ENCODE data around the gene ASB6. TPM values are rescaled to one million over a fixed set of nuclear protein-coding genes. Genes with fewer than 3 reads are reported as not detected.
"Not testable (repeated sequence)": the region's sequence is repeated elsewhere in the genome, so short reads cannot be mapped to it uniquely, and the experiment has no call there.

The ASB6 gene
- total and polyA plus RNA-seq, 2 donors: 5.8 to 16.5 TPM

GRCh38 chr9:129595903-129596540 lies 45.9 kb downstream of the ASB6 start:
- Histone ChIP-seq H3K4me3 (ENCODE audit: low read depth, low read length) (no peak overlapping the region), H3K4me1 (ENCODE audit: insufficient read depth) (no peaks in the 10 kb centered on the region), H3K27ac (ENCODE audit: low read depth) (peak overlapping the region; percentile 4), H3K36me3 (ENCODE audit: insufficient read depth) (no peaks in the 10 kb centered on the region)
- 77% methylated on average over 6 of the region's 6 CpGs for WGBS
- no peak for DNase-seq (ENCODE audit: extremely low spot score)

GRCh38 chr9:129595311-129595741 lies 46.6 kb downstream of the ASB6 start:
- H3K27ac ChIP-seq (ENCODE audit: low read depth): no peak overlapping the region
- no peak overlapping the region for H3K4me3 ChIP-seq (ENCODE audit: low read depth, low read length)
- WGBS: 57% methylated on average over 5 of the region's 5 CpGs
- H3K36me3 ChIP-seq (ENCODE audit: insufficient read depth): no peaks in the 10 kb centered on the region
- no peaks in the 10 kb centered on the region for H3K4me1 ChIP-seq (ENCODE audit: insufficient read depth)
- no peak for DNase-seq (ENCODE audit: extremely low spot score)

GRCh38 chr9:129594632-129595031 lies 47.3 kb downstream of the ASB6 start:
- Histone ChIP-seq H3K36me3 (ENCODE audit: insufficient read depth) (no peaks in the 10 kb centered on the region), H3K4me3 (ENCODE audit: low read depth, low read length) (no peak overlapping the region), H3K4me1 (ENCODE audit: insufficient read depth) (no peaks in the 10 kb centered on the region), H3K27ac (ENCODE audit: low read depth) (no peak overlapping the region)
- 71% methylated on average over 7 of the region's 7 CpGs for WGBS
- DNase-seq (ENCODE audit: extremely low spot score): no peak

- not testable (repeated sequence) for H3K36me3 ChIP-seq (ENCODE audit: insufficient read depth); DNase-seq (ENCODE audit: extremely low spot score); H3K27ac ChIP-seq (ENCODE audit: low read depth); H3K4me3 ChIP-seq (ENCODE audit: low read depth, low read length); H3K4me1 ChIP-seq (ENCODE audit: insufficient read depth)
- WGBS: 79% methylated on average over 10 of the region's 10 CpGs
Measured at GRCh38 chr9:129592790-129593189, 49.2 kb downstream of the ASB6 start.

- Histone ChIP-seq H3K4me1 (ENCODE audit: insufficient read depth) (no peaks in the 10 kb centered on the region), H3K27ac (ENCODE audit: low read depth) (no peak overlapping the region)
- WGBS: 77% methylated on average over 5 of the region's 5 CpGs
Measured at GRCh38 chr9:129591916-129592315, 50.0 kb downstream of the ASB6 start.

GRCh38 chr9:129590466-129590865 lies 51.5 kb downstream of the ASB6 start:
- no peaks in the 10 kb centered on the region for H3K36me3 ChIP-seq (ENCODE audit: insufficient read depth)
- no peak overlapping the region for H3K27ac ChIP-seq (ENCODE audit: low read depth)
- no peaks in the 10 kb centered on the region for H3K4me1 ChIP-seq (ENCODE audit: insufficient read depth)
- H3K4me3 ChIP-seq (ENCODE audit: low read depth, low read length): no peak overlapping the region
- 90% methylated on average over 6 of the region's 6 CpGs for WGBS
- DNase-seq (ENCODE audit: extremely low spot score): no peak

More at GRCh38 chr9:129591916-129592315, 50.0 kb downstream of the ASB6 start:
- DNase-seq (ENCODE audit: extremely low spot score): no peak
- Histone ChIP-seq H3K4me3 (ENCODE audit: low read depth, low read length) (no peak overlapping the region), H3K36me3 (ENCODE audit: insufficient read depth) (no peaks in the 10 kb centered on the region)

- Histone ChIP-seq H3K27ac (ENCODE audit: low read depth) (no peak overlapping the region), H3K4me1 (ENCODE audit: insufficient read depth) (no peaks in the 10 kb centered on the region), H3K4me3 (ENCODE audit: low read depth, low read length) (no peak overlapping the region), H3K36me3 (ENCODE audit: insufficient read depth) (no peaks in the 10 kb centered on the region)
- no peak for DNase-seq (ENCODE audit: extremely low spot score)
- 77% methylated on average over 23 of the region's 23 CpGs for WGBS
Measured at GRCh38 chr9:129587487-129588262, 54.3 kb downstream of the ASB6 start.

GRCh38 chr9:129586685-129587084 lies 55.3 kb downstream of the ASB6 start:
- Histone ChIP-seq H3K4me1 (ENCODE audit: insufficient read depth) (no peaks in the 10 kb centered on the region), H3K4me3 (ENCODE audit: low read depth, low read length) (no peak overlapping the region), H3K27ac (ENCODE audit: low read depth) (no peak overlapping the region), H3K36me3 (ENCODE audit: insufficient read depth) (no peaks in the 10 kb centered on the region)
- WGBS: 58% methylated on average over 8 of the region's 8 CpGs
- no peak for DNase-seq (ENCODE audit: extremely low spot score)

GRCh38 chr9:129586245-129586644 lies 55.7 kb downstream of the ASB6 start:
- H3K27ac ChIP-seq (ENCODE audit: low read depth): no peak overlapping the region
- DNase-seq (ENCODE audit: extremely low spot score): no peak
- 98% methylated on average over 1 of the region's 1 CpG for WGBS
- no peaks in the 10 kb centered on the region for H3K36me3 ChIP-seq (ENCODE audit: insufficient read depth)
- H3K4me3 ChIP-seq (ENCODE audit: low read depth, low read length): no peak overlapping the region
- H3K4me1 ChIP-seq (ENCODE audit: insufficient read depth): no peaks in the 10 kb centered on the region

- 97% methylated on average over 1 of the region's 1 CpG for WGBS
- Histone ChIP-seq H3K36me3 (ENCODE audit: insufficient read depth) (no peaks in the 10 kb centered on the region), H3K4me3 (ENCODE audit: low read depth, low read length) (no peak overlapping the region), H3K27ac (ENCODE audit: low read depth) (no peak overlapping the region), H3K4me1 (ENCODE audit: insufficient read depth) (no peaks in the 10 kb centered on the region)
- no peak for DNase-seq (ENCODE audit: extremely low spot score)
Measured at GRCh38 chr9:129585352-129585751, 56.6 kb downstream of the ASB6 start.

Other genes starting within 250 kb of the ASB6 start
- not detected for gene C9orf50, start 21.1 kb downstream of the ASB6 start, total RNA-seq
- 0.28 TPM for gene C9orf50, start 21.1 kb downstream of the ASB6 start, polyA plus RNA-seq
- gene NTMT1, start 16.0 kb downstream of the ASB6 start, total RNA-seq: 12.8 TPM
- 46.7 TPM for gene NTMT1, start 16.0 kb downstream of the ASB6 start, polyA plus RNA-seq
- 8.6 TPM for gene PRRX2, start 23.5 kb upstream of the ASB6 start, total RNA-seq
- gene PRRX2, start 23.5 kb upstream of the ASB6 start, polyA plus RNA-seq: 15.8 TPM
- gene PTGES, start 110.9 kb upstream of the ASB6 start, total RNA-seq: 18.0 TPM
- gene PTGES, start 110.9 kb upstream of the ASB6 start, polyA plus RNA-seq: 26.8 TPM
- gene TOR1B, start 161.0 kb upstream of the ASB6 start, total RNA-seq: 25.3 TPM
- gene TOR1B, start 161.0 kb upstream of the ASB6 start, polyA plus RNA-seq: 26.4 TPM
- 20.5 TPM for gene TOR1A, start 182.0 kb upstream of the ASB6 start, total RNA-seq
- gene TOR1A, start 182.0 kb upstream of the ASB6 start, polyA plus RNA-seq: 36.7 TPM
- 27.0 TPM for gene C9orf78, start 193.1 kb upstream of the ASB6 start, total RNA-seq
- gene C9orf78, start 193.1 kb upstream of the ASB6 start, polyA plus RNA-seq: 99.8 TPM
- 7.7 TPM for gene USP20, start 193.3 kb upstream of the ASB6 start, total RNA-seq
- 38.7 TPM for gene USP20, start 193.3 kb upstream of the ASB6 start, polyA plus RNA-seq